Activated CD8-positive, alpha-beta T cell treated with anti-CD3 and anti-CD28 coated beads, Interleukin-2, amount 10 ng/mL, durations not matched to agents 7 days and 5 days (primary cell): Measurements from ENCODE around the gene MAN1B1. TPM values are rescaled to one million over a fixed set of nuclear protein-coding genes. Genes with fewer than 3 reads are reported as not detected.
"Not testable (repeated sequence)": the region's sequence is repeated elsewhere in the genome, so short reads cannot be mapped to it uniquely, and the experiment has no call there.

Source experiments
- ATAC-seq: fragments of 150-1000 bp; cut with Tn5 transposase; one replicate; pipeline ENCODE4 v1.10.0; 2021; ENCODE audit warnings: moderate library complexity
- CTCF ChIA-PET: fragments of 350-600 bp; sonication (Branson Sonifier 250); formaldehyde crosslinking; loops from one replicate; lab custom pipeline; 2021; ENCODE audit warnings: antibody characterized with exemption; lab: Charles Lee
- POLR2A ChIA-PET: fragments of 350-600 bp; sonication (Branson Sonifier 250); formaldehyde crosslinking; loops from one replicate; lab custom pipeline; 2021; ENCODE audit warnings: antibody characterized with exemption; lab: Charles Lee
- DNase-seq: peaks from one replicate; pipeline ENCODE4 v3.0.0-alpha.2; 2020
- H3K27ac Mint-ChIP-seq: one replicate; pipeline ENCODE4 v1.8.0; 2021; ENCODE audit warnings: mild to moderate bottlenecking, mixed read lengths
- H3K27me3 Mint-ChIP-seq: one replicate; pipeline ENCODE4 v1.8.0; 2021; ENCODE audit warnings: low read depth, mixed read lengths
- H3K36me3 Mint-ChIP-seq: one replicate; pipeline ENCODE4 v1.8.0; 2021; ENCODE audit warnings: low read depth, mixed read lengths
- H3K4me1 Mint-ChIP-seq: one replicate; pipeline ENCODE4 v1.8.0; 2021; ENCODE audit warnings: low read depth, mixed read lengths
- H3K4me3 Mint-ChIP-seq: one replicate; pipeline ENCODE4 v1.8.0; 2021; ENCODE audit warnings: mild to moderate bottlenecking, mixed read lengths
- H3K9me3 Mint-ChIP-seq: one replicate; pipeline ENCODE4 v1.8.0; 2022; ENCODE audit warnings: mixed read lengths; ENCODE audit not compliant: insufficient read depth
- total RNA-seq, 2 experiments: library from RNA; stranded (reverse); gene quantifications; one replicate each; pipeline ENCODE4 v1.2.3, GENCODE V29; 2021

MAN1B1 gene
- total RNA-seq, 2 experiments from 2014 or later: 42.2 to 49.2 TPM

DNA sequence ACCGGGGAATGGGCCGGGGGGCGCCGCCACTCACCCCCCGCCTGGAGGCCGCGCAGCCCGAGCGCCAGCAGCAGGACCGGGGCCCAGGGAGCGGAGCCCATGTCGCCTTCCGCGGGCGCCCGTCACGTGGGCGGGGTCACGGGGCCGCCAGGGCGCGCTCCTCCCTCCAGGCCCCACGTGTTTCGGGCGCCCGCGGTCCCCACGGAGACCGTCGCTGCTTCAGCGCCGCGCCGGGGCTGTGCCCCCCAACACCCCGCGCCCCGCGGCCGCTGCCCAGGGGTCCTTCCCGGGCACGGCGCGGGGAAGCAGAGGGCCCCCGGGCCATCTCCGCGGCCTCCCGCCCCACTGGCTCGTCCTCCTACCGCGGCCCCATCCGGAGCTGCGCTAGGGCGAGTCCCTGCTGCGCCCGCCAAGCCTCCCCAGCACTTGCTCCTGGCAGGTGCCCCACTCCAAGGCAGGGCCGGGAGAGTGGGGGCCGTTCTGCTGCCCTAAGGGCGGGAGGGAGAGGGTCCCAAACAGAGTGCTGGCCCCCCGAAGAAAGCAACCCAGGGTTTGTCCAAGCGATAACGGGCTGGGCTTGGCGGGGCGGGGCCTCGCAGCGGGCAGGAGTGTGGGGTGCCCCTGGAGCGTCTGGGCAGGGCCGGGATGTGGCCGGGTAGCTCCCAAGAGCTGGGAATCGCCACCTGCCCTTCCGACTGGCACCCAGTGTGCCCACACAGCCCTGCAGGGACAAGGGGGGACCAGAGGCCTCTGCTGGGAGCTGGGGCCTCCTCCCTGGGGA lies 28.0 kb downstream of the MAN1B1 start, which contains the start of gene DPP7:
Gene DPP7, minus strand, starts transcription at position 121 of the 781 bp plus-strand sequence. Its CDS starts 20 bp downstream, at position 101.
- peaks cover 8% of the 10 kb centered on the region for H3K36me3 Mint-ChIP-seq
- peaks cover 11% of the 10 kb centered on the region for H3K4me1 Mint-ChIP-seq
- H3K27ac Mint-ChIP-seq: peak within 1 kb of the TSS; percentile 73
- no peaks in the 10 kb centered on the region for H3K9me3 Mint-ChIP-seq
- H3K4me3 Mint-ChIP-seq: peak within 1 kb of the TSS; percentile 74
- ChIA-PET CTCF (interaction anchor here (1.0 to 5.1 kb wide), 9 partner anchors 12 to 122 kb away, joined by 3 to 21 read pairs (median 6); partner anchors contain the start of gene RNF224), POLR2A (interaction anchor here (0.6 to 1.2 kb wide), 6 partner anchors 9 to 126 kb away, joined by 3 to 5 read pairs (median 3); partner anchors contain the start of gene TUBB4B)
- ATAC-seq (peak; percentile 96), DNase-seq (peak; percentile 85)
- H3K27me3 Mint-ChIP-seq: no peaks in the 10 kb centered on the region

DNA sequence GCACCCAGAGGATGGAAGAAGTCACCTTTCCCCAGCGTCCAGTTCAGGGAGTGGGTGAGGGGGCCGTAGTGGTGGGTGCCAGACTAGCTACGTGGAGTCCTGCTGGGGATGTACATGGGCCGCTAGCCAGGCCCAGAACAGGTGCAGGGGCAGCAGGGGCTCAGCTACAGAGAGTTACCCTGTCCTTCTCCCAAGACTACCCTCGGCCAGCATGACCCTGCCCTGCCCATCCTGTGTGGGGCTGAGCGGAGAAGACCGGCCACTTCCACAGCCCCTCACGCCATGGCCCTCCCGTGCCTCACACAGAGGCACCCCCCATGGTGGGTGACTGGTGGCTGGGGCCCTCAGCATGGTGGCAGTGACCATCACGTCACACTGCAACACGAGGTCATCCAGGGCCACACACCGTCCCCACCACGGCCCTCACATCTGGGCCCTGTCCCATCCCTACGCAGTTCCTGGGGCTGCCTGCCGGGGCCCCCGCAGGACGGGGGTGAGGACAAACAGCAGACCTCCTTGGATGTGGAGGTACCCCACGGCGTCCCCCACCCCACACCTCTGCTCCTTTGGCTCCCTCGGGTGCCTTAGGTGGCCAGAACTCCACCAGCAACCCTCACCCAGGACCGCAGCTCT lies 28.7 kb downstream of the MAN1B1 start:
- peak overlapping the region; percentile 15 for H3K4me3 Mint-ChIP-seq

DNA sequence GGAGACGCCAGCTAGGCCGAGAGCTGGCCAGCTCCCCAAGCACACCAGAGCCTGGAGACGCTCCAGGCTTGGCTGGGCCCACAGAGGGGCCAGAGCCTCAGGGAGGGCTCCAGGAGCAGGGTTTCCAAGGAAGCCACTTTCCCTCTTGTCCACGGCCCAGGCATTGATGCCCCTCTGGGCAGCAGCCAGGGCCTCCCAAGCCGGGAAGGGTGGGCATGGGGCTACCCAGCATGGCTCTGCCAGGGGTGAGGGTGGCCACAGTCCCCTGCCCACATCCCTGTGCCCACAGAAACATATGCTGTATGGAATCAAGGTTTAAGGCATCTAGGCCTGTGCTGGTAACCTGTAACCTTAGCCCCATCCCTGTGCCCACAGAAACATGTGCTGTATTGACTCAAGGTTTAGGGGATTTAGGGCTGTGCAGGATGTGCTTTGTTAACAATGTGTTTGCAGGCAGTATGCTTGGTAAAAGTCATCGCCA lies 29.3 kb downstream of the MAN1B1 start:
- H3K27me3 Mint-ChIP-seq: no peaks in the 10 kb centered on the region
- peaks cover 11% of the 10 kb centered on the region for H3K4me1 Mint-ChIP-seq
- no peak overlapping the region for H3K27ac Mint-ChIP-seq
- H3K36me3 Mint-ChIP-seq: peaks cover 5% of the 10 kb centered on the region
- DNase-seq: no peak
- no peak overlapping the region for H3K4me3 Mint-ChIP-seq
- CTCF ChIA-PET: interaction anchor here (1.2 to 5.1 kb wide), 4 partner anchors 11 to 111 kb away, joined by 3 to 21 read pairs (median 6); partner anchors contain the start of gene RNF224
- no peak for ATAC-seq
- no peaks in the 10 kb centered on the region for H3K9me3 Mint-ChIP-seq
- POLR2A ChIA-PET: no interaction called here

More for the DNA sequence above, 28.7 kb downstream of the MAN1B1 start:
- ATAC-seq (no peak), DNase-seq (no peak)
- ChIA-PET CTCF (interaction anchor here (1.0 to 5.1 kb wide), 8 partner anchors 11 to 121 kb away, joined by 3 to 21 read pairs (median 4); partner anchors contain the start of gene RNF224), POLR2A (interaction anchor here (0.6 to 1.2 kb wide), 6 partner anchors 9 to 125 kb away, joined by 3 to 5 read pairs (median 3); partner anchors contain the start of gene TUBB4B)
- H3K4me1 Mint-ChIP-seq: peaks cover 11% of the 10 kb centered on the region
- H3K9me3 Mint-ChIP-seq: no peaks in the 10 kb centered on the region
- no peaks in the 10 kb centered on the region for H3K27me3 Mint-ChIP-seq
- H3K36me3 Mint-ChIP-seq: peaks cover 8% of the 10 kb centered on the region
- no peak overlapping the region for H3K27ac Mint-ChIP-seq

DNA sequence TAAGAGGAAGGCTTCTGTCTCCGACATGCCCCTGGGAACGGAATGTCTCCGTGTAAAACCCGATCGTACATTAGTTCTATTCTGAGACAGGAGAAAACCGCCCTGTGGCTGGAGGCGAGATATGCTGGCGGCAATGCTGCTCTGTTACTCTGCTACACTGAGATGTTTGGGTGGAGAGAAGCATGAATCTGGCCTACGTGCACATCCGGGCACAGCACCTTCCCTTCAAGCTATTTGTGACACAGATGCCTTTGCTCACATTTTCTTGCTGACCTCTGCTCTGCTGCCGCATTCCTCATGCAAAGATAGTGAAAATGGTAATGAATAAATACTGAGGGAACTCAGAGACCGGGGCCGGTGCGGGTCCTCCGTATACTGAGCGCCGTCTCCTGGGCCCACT lies 29.9 kb downstream of the MAN1B1 start:
- Mint-ChIP-seq H3K9me3 (no peaks in the 10 kb centered on the region), H3K27me3 (no peaks in the 10 kb centered on the region), H3K4me1 (peaks cover 13% of the 10 kb centered on the region), H3K4me3 (no peak overlapping the region), H3K27ac (no peak overlapping the region), H3K36me3 (peaks cover 2% of the 10 kb centered on the region)
- POLR2A ChIA-PET: no interaction called here
- DNase-seq (no peak), ATAC-seq (no peak)
- CTCF ChIA-PET: interaction anchor here (2.1 to 5.1 kb wide), 3 partner anchors 21 to 110 kb away, joined by 5 to 21 read pairs (median 8); partner anchors contain the start of gene RNF224

DNA sequence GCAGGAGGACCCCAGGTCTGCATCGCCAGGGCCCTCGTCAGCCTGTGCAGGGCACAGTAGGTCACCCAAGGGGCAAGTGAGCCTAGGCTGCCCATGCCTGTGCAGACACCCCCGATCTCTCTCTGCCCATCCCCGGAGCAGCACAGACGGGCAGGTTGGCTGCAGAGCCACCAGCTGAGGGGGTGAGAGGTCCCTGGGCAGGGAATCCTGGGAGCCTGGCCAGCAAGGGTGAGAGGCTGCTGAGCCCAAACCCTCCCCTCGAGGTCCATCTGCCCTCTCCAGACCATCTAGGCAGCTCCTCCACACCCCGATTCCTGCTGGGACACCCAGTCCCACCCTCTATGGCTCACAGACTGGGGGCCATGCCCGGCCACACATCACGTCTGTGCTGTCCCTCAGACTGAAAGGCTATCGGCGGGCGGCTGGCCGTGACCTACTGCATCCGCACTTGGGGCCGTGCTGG lies 30.5 kb downstream of the MAN1B1 start:
- no peaks in the 10 kb centered on the region for H3K27me3 Mint-ChIP-seq
- CTCF ChIA-PET: interaction anchor here (2.1 to 5.1 kb wide), 3 partner anchors 21 to 109 kb away, joined by 5 to 21 read pairs (median 8); partner anchors contain the start of gene RNF224
- H3K36me3 Mint-ChIP-seq: peaks cover 2% of the 10 kb centered on the region
- H3K4me1 Mint-ChIP-seq: peaks cover 15% of the 10 kb centered on the region
- no peak overlapping the region for H3K4me3 Mint-ChIP-seq
- H3K9me3 Mint-ChIP-seq: no peaks in the 10 kb centered on the region
- ATAC-seq (no peak), DNase-seq (no peak)
- no peak overlapping the region for H3K27ac Mint-ChIP-seq
- POLR2A ChIA-PET: no interaction called here

DNA sequence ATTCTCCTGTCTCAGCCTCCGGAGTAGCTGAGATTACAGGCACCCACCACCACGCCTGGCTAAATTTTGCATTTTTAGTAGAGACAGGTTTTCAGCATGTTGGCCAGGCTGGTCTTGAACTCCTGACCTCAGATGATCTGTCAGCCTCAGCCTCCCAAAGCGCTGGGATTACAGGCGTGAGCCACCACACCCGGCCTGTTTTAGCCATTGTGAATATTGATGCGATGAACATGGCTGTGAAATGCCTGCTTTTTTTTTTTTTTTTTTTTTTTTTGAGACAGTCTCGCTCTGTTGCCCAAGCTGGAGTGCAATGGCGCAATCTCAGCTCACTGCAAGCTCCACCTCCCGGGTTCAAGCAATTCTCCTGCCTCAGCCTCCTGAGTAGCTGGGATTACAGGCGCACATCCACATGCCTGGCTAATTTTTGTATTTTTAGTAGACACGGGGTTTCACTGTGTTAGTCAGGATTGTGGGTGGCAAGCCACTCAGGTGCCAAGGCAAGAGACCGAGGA lies 31.4 kb downstream of the MAN1B1 start:
- H3K9me3 Mint-ChIP-seq, DNase-seq, H3K27ac Mint-ChIP-seq, H3K27me3 Mint-ChIP-seq, ATAC-seq, H3K36me3 Mint-ChIP-seq, H3K4me3 Mint-ChIP-seq: not testable (repeated sequence)
- ChIA-PET CTCF (interaction anchor here (0.7 to 5.1 kb wide), 9 partner anchors 11 to 118 kb away, joined by 3 to 21 read pairs (median 4); partner anchors contain the start of genes ANAPC2, CYSRT1, RNF224 and SSNA1), POLR2A (interaction anchor here (1.0 kb wide), 1 partner anchor 109 kb away, joined by 3 read pairs; the partner anchor contains the start of gene RNF224)
- H3K4me1 Mint-ChIP-seq: peaks cover 16% of the 10 kb centered on the region

DNA sequence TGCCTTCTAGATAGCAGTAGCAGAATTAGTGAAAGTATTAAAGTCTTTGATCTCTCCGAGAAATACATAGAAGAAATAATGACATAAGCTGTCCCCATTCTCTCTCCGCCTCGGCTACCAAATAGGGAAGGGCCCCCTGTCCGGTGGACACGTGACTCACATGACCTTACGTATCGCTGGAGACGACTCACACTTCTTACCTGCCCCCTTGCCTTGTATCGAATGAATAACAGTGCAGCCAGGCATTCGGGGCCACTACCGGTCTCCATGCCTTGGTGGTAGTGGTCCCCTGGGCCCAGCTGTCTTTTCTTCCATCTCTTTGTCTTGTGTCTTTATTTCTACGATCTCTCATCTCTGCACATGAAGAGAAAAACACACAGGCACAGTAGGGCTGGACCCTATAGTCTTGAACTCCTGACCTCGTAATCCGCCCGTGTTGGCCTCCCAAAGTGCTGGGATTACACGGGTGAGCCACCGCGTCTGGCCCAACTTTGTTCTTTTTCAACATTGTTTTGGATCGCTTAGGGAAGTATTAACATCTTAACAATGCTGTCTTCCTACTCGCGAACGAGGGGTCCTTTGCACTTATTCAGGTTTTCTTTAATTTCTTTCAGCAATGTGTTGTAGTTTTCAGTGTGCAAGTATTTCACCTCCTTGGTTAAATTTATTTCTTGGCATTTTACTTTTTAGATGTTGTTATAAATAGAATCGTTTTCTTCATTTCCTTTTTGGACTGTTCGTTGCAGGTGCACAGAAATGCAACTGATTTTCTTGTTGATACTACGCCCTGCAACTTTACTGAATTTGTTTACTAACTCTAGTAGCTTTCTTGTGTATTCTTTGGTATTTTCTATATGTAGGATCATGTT lies 35.4 kb downstream of the MAN1B1 start:
- peaks cover 23% of the 10 kb centered on the region for H3K4me1 Mint-ChIP-seq
- POLR2A ChIA-PET, H3K27me3 Mint-ChIP-seq, H3K36me3 Mint-ChIP-seq, ATAC-seq, H3K4me3 Mint-ChIP-seq, H3K9me3 Mint-ChIP-seq, H3K27ac Mint-ChIP-seq, DNase-seq: not testable (repeated sequence)
- CTCF ChIA-PET: interaction anchor here (0.9 to 1.8 kb wide), 3 partner anchors 26 to 114 kb away, joined by 4 to 6 read pairs (median 4); partner anchors contain the start of gene RNF224

DNA sequence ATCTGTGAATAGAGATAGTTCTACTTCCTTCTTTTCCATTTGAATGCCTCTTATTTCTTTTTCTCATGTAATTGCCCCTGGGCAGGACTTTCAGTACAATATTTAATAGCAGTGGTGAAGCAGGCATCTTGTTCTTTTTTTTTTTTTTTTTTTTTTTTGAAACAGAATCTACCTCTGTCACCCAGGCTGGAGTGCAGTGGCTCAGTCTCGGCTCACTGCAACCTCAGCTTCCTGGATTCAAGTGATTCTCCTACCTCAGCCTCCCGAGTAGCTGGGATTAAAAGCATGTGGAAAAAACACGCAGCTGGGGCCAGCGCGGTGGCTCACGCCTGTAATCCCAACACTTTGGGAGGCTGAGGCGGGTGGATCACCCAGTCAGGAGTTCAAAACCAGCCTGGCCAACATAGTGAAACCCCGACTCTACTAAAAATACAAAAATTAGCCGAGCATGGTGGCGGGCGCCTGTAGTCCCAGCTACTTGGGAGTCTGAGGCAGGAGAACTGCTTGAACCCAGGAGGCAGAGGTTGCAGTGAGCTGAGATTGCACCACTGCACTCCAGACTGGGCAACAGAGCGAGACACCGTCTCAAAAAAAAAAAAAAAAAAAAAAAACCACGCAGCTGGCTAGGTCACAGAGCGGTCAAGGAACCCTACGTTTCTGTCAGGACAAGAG lies 36.1 kb downstream of the MAN1B1 start:
- DNase-seq, H3K9me3 Mint-ChIP-seq, ATAC-seq, POLR2A ChIA-PET, H3K4me3 Mint-ChIP-seq, H3K27ac Mint-ChIP-seq, H3K27me3 Mint-ChIP-seq, H3K36me3 Mint-ChIP-seq: not testable (repeated sequence)
- CTCF ChIA-PET: interaction anchor here (0.9 to 1.8 kb wide), 2 partner anchors 105 to 114 kb away, joined by 4 to 6 read pairs; partner anchors contain the start of gene RNF224
- H3K4me1 Mint-ChIP-seq: peaks cover 29% of the 10 kb centered on the region

DNA sequence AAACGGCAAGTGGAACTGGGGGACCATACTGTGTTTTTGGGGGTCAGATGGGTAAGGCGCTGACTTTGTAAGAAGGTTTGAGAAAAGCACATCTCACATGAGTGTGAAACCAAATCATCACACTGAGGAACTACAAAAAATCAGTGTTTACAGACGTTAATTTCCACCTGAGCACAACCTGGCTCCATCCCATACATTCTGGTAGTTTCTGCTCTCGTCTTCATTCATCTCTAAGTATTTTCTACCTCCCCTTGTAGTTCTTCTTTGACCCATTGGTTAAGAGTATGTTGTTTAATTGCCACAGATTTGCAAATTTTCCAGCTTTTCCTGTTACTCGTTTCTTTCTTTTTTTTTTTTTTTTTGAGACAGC lies 36.7 kb downstream of the MAN1B1 start:
- ChIA-PET POLR2A (no interaction called here), CTCF (interaction anchor here (1.8 kb wide), 1 partner anchor 104 kb away, joined by 6 read pairs; the partner anchor contains the start of gene RNF224)
- Mint-ChIP-seq H3K4me3 (no peak overlapping the region), H3K36me3 (peaks cover 3% of the 10 kb centered on the region), H3K27ac (no peak overlapping the region), H3K27me3 (no peaks in the 10 kb centered on the region), H3K9me3 (no peaks in the 10 kb centered on the region), H3K4me1 (peaks cover 35% of the 10 kb centered on the region)
- ATAC-seq (no peak), DNase-seq (no peak)

DNA sequence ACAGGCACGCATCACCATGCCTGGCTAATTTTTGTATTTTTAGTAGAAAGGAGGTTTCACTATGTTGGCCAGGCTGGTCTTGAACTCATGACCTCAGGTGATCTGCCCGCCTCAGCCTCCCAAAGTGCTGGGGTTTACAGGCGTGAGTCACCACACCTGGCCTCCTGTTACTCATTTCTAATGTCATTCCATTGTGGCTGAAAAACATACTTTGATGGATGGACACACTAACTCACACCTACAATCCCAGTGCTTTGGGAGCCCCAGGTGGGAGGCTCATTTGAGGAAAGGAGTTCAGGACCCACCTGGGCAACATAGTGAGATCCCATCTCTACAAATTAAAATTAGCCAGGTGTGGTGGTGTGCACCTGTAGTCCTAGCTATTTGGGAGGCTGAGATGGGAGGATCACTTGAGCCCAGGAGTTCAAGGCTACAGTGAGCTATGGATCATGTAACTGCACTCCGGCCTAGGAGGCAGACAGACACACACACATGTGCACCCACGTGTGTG lies 37.2 kb downstream of the MAN1B1 start:
- H3K27me3 Mint-ChIP-seq, H3K9me3 Mint-ChIP-seq, POLR2A ChIA-PET, DNase-seq, H3K4me3 Mint-ChIP-seq, H3K36me3 Mint-ChIP-seq, H3K27ac Mint-ChIP-seq, ATAC-seq: not testable (repeated sequence)
- H3K4me1 Mint-ChIP-seq: peaks cover 40% of the 10 kb centered on the region
- CTCF ChIA-PET: interaction anchor here (1.6 kb wide), 1 partner anchor 104 kb away, joined by 4 read pairs; the partner anchor contains the start of gene RNF224
